SK-N-SH (cell line): Measurements from ENCODE around the gene FMO1. TPM values are rescaled to one million over a fixed set of nuclear protein-coding genes. Genes with fewer than 3 reads are reported as not detected.

Source experiments
- CTCF ChIA-PET: fragments of 300-600, 350-600 bp; formaldehyde crosslinking; extraction: SDS; loops from one replicate; lab custom pipeline; 2021; lab: Yijun Ruan, JAX
- POLR2A ChIA-PET: fragments of 350-600 bp; sonication (Branson Sonifier 250); formaldehyde crosslinking; extraction: SDS; loops from one replicate; lab custom pipeline; 2020; ENCODE audit warnings: antibody characterized with exemption, inconsistent platforms; lab: Yijun Ruan, JAX
- DNase-seq: peaks from one replicate; pipeline ENCODE4 v3.0.0; 2012
- H2AFZ ChIP-seq: fragments of 200-600 bp; sonication (generic); 2 replicates; pipeline ENCODE4 v1.8.1; 2016; ENCODE audit warnings: antibody characterized with exemption, mild to moderate bottlenecking, low read depth
- H3F3A ChIP-seq: fragments of 200-600 bp; sonication (generic); replicated peaks from 2 replicates; pipeline ENCODE3; 2016; ENCODE audit warnings: antibody characterized with exemption, mild to moderate bottlenecking; ENCODE audit not compliant: insufficient read depth
- H3K27ac ChIP-seq, 2 experiments: fragments of 200-500 bp in 1 of 2; fragments of 200-600 bp in 1 of 2; sonication (Bioruptor generic) in 1 of 2; sonication (generic), shearing (Covaris generic) in 1 of 2; 2 replicates each; pipeline versions ENCODE4 v1.5.1 to v1.6.1; 2014 to 2016; ENCODE audit warnings: low read depth in 2 of 2, inconsistent platforms in 1 of 2, low read length in 1 of 2, mild to moderate bottlenecking in 1 of 2, mixed read lengths in 1 of 2
- H3K27me3 ChIP-seq: fragments of 200-600 bp; sonication (generic), shearing (Covaris generic); 2 replicates; pipeline ENCODE4 v1.6.1; 2016; ENCODE audit warnings: mixed run types; ENCODE audit not compliant: insufficient read depth
- H3K36me3 ChIP-seq, 2 experiments: fragments of 200-500 bp in 1 of 2; fragments of 200-600 bp in 1 of 2; sonication (Bioruptor generic) in 1 of 2; sonication (generic) in 1 of 2; replicated peaks in 1 of 2; 2 replicates each; pipeline versions ENCODE3 to v1.5.1; 2014 to 2016; ENCODE audit warnings: low read length in 1 of 2, mild to moderate bottlenecking in 1 of 2; ENCODE audit not compliant: insufficient read depth in 2 of 2, control insufficient read depth in 1 of 2
- H3K4me1 ChIP-seq, 2 experiments: fragments of 200-500 bp in 1 of 2; fragments of 200-600 bp in 1 of 2; sonication (Bioruptor generic) in 1 of 2; sonication (generic), shearing (Covaris generic) in 1 of 2; 2 replicates each; pipeline versions ENCODE4 v1.5.1 to v1.6.1; 2014 to 2016; ENCODE audit warnings: low read depth in 1 of 2, low read length in 1 of 2, mixed run types in 1 of 2; ENCODE audit not compliant: insufficient read depth in 2 of 2, control insufficient read depth in 1 of 2
- H3K4me2 ChIP-seq: fragments of 200-600 bp; sonication (generic), shearing (Covaris generic); 2 replicates; pipeline ENCODE4 v1.6.1; 2017; ENCODE audit warnings: mixed run types
- H3K4me3 ChIP-seq, 2 experiments: fragments of 200-500 bp in 1 of 2; fragments of 200-600 bp in 1 of 2; sonication (Bioruptor generic) in 1 of 2; sonication (generic), shearing (Covaris generic) in 1 of 2; 2 replicates each; pipeline versions ENCODE4 v1.5.1 to v1.8.1; 2014 to 2016; ENCODE audit warnings: low read depth in 2 of 2, inconsistent platforms in 1 of 2, low read length in 1 of 2, mild to moderate bottlenecking in 1 of 2, mixed read lengths in 1 of 2, moderate library complexity in 1 of 2
- H3K79me2 ChIP-seq: fragments of 200-600 bp; sonication (generic); 2 replicates; pipeline ENCODE4 v1.8.1; 2017; ENCODE audit warnings: mild to moderate bottlenecking; ENCODE audit not compliant: insufficient read depth
- H3K9ac ChIP-seq: fragments of 200-600 bp; sonication (generic); 2 replicates; pipeline ENCODE4 v1.6.1; 2017; ENCODE audit warnings: mixed run types
- H3K9me2 ChIP-seq: fragments of 200-600 bp; sonication (generic); 2 replicates; pipeline ENCODE4 v1.6.1; 2017; ENCODE audit warnings: mixed run types
- H3K9me3 ChIP-seq: fragments of 200-600 bp; sonication (generic); 2 replicates; pipeline ENCODE4 v1.6.1; 2017; ENCODE audit warnings: mixed run types, mild to moderate bottlenecking, moderate library complexity
- H4K20me1 ChIP-seq: fragments of 200-600 bp; sonication (generic); 2 replicates; pipeline ENCODE4 v1.6.1; 2017; ENCODE audit warnings: mild to moderate bottlenecking, mixed run types; ENCODE audit not compliant: insufficient read depth
- EZH2phosphoT487 ChIP-seq: fragments of 200-600 bp; sonication (generic); IDR thresholded peaks from 2 replicates; pipeline ENCODE4 v1.6.1; 2017; ENCODE audit warnings: low read depth, mixed run types, mild to moderate bottlenecking, antibody characterized with exemption, moderate library complexity, borderline replicate concordance
- FOSL2 ChIP-seq: IDR thresholded peaks from 2 replicates; pipeline ENCODE4 v1.4.0; 2012; ENCODE audit warnings: low read depth, mild to moderate bottlenecking, moderate library complexity, borderline replicate concordance
- GABPA ChIP-seq: IDR thresholded peaks from 2 replicates; pipeline ENCODE4 v1.4.0; 2012; ENCODE audit warnings: low read depth, mild to moderate bottlenecking
- JUND ChIP-seq: IDR thresholded peaks from 2 replicates; pipeline ENCODE4 v1.4.0; 2012
- MEF2A ChIP-seq: IDR thresholded peaks from 2 replicates; pipeline ENCODE4 v1.4.0; 2012; ENCODE audit warnings: low read depth, borderline replicate concordance
- MXI1 ChIP-seq: IDR thresholded peaks from 2 replicates; pipeline ENCODE4 v1.6.1; 2012; ENCODE audit warnings: mild to moderate bottlenecking, low read depth, low read length, improper control_type of control experiment
- NRF1 ChIP-seq: IDR thresholded peaks from 2 replicates; pipeline ENCODE4 v1.6.1; 2012; ENCODE audit warnings: low read depth, mild to moderate bottlenecking, low read length
- RAD21 ChIP-seq: IDR thresholded peaks from 2 replicates; pipeline ENCODE4 v1.6.1; 2012; ENCODE audit warnings: mild to moderate bottlenecking, low read length
- RFX5 ChIP-seq: IDR thresholded peaks from 2 replicates; pipeline ENCODE4 v1.6.1; 2012; ENCODE audit warnings: mild to moderate bottlenecking, improper control_type of control experiment, low read length
- RXRA ChIP-seq: IDR thresholded peaks from 2 replicates; pipeline ENCODE4 v1.4.0; 2012; ENCODE audit warnings: low read depth, mild to moderate bottlenecking, borderline replicate concordance
- TAF1 ChIP-seq: IDR thresholded peaks from 2 replicates; pipeline ENCODE4 v1.6.1; 2012; ENCODE audit warnings: low read depth, mild to moderate bottlenecking, low read length, moderate library complexity, borderline replicate concordance
- USF2 ChIP-seq: fragments of 150-350 bp; IDR thresholded peaks from 2 replicates; pipeline ENCODE4 v1.6.1; 2017; ENCODE audit warnings: antibody characterized with exemption, low read length, low read depth, borderline replicate concordance
- ZBTB33 ChIP-seq: IDR thresholded peaks from 2 replicates; pipeline ENCODE4 v1.4.0; 2012; ENCODE audit warnings: low read depth, borderline replicate concordance
- WGBS: methylation state at CpG from one replicate; pipeline ENCODE4 v1.1.6; 2017; ENCODE audit warnings: low lambda C conversion rate; 5-methylcytosine and 5-hydroxymethylcytosine counted together
- polyA plus RNA-seq, 3 experiments: library from polyadenylated mRNA; depleted of rRNA; stranded (reverse); fragments of >200 nt; gene quantifications; 2 replicates each; pipeline ENCODE4 v1.2.3, GENCODE V29; 2012
- TF ChIP-seq, protein P1 (sequence below): IDR thresholded peaks from 2 replicates; pipeline ENCODE4; 2012
- TF ChIP-seq, protein P2 (sequence below): IDR thresholded peaks from 2 replicates; pipeline ENCODE4 v1.4.0; 2012; ENCODE audit warnings: low read depth
- TF ChIP-seq, protein P3 (sequence below): fragments of 150-350 bp; IDR thresholded peaks from 2 replicates; pipeline ENCODE4 v1.6.1; 2016; ENCODE audit warnings: mild to moderate bottlenecking, low read depth, low read length

FMO1 gene
- polyA plus RNA-seq, 1 of the 3 experiments (the other 2 are of a cell fraction) = not detected

DNA sequence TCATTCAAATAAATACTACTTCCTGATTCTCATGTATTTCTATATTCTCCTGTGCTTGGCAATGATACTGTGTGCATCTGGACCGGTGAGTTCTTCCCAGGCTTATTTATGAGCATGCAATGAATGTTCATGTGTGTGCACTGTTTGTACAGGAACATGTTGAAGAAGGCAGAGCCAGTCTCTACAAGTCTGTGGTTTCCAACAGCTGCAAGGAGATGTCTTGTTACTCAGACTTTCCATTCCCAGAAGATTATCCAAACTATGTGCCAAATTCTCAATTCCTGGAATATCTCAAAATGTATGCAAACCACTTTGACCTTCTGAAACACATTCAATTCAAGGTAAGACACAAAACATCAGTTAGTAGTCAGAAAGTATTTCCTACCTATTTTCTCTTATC, 19.1 kb downstream of the FMO1 start:
- Histone ChIP-seq H3K36me3 (peaks cover 0 to 3% of the 10 kb centered on the region in 2 experiments), H3K4me3 (no peak overlapping the region), H3K4me2 (no peak overlapping the region), H3K4me1 (no peaks in the 10 kb centered on the region), H3K79me2 (no peaks in the 10 kb centered on the region), H3K9me3 (no peaks in the 10 kb centered on the region), H4K20me1 (no peaks in the 10 kb centered on the region), H3K9me2 (no peaks in the 10 kb centered on the region), H3K27ac (no peak overlapping the region), H2AFZ (no peak overlapping the region), H3F3A (no peaks in the 10 kb centered on the region), H3K9ac (no peak overlapping the region), H3K27me3 (peaks cover 41% of the 10 kb centered on the region; the same call in 1 of the 2 replicates)
- CTCF ChIA-PET = no interaction called here
- 6% methylated on average over 1 of the region's 1 CpG for WGBS
- TF ChIP-seq, protein P1, sequence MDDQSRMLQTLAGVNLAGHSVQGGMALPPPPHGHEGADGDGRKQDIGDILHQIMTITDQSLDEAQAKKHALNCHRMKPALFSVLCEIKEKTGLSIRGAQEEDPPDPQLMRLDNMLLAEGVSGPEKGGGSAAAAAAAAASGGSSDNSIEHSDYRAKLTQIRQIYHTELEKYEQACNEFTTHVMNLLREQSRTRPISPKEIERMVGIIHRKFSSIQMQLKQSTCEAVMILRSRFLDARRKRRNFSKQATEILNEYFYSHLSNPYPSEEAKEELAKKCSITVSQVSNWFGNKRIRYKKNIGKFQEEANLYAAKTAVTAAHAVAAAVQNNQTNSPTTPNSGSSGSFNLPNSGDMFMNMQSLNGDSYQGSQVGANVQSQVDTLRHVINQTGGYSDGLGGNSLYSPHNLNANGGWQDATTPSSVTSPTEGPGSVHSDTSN = no peak
- TF ChIP-seq NRF1 = no peak
- DNase-seq = no peak
- POLR2A ChIA-PET = no interaction called here

DNA sequence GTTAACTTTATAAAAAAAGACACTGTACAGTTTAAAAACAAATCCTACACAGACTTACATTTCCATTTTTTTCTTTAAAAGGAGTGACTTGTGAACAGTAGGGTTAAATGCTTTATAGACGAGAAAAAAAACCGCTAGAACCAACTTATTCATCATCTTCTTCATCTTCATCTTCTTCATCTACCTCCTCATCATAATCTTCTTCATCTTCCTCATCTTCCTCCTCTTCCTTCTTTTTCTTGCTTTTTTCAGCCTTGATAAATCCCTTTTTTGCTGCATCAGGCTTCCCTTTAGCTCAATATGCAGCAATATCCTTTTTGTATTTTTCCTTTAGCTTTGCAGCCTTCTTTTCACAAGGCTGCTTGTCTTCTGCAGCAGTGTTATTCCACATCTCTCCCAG, 22.5 kb downstream of the FMO1 start:
- no peak for DNase-seq
- Histone ChIP-seq H3K9me2 (no peaks in the 10 kb centered on the region), H3K79me2 (no peaks in the 10 kb centered on the region), H3F3A (no peaks in the 10 kb centered on the region), H3K4me3 (no peak overlapping the region), H3K27me3 (peaks cover 18% of the 10 kb centered on the region; the same call in 1 of the 2 replicates), H3K4me2 (no peak overlapping the region), H2AFZ (no peak overlapping the region), H4K20me1 (no peaks in the 10 kb centered on the region), H3K4me1 (no peaks in the 10 kb centered on the region), H3K27ac (no peak overlapping the region), H3K9ac (no peak overlapping the region), H3K36me3 (no peaks in the 10 kb centered on the region), H3K9me3 (no peaks in the 10 kb centered on the region)
- WGBS = 2% methylated on average over 2 of the region's 2 CpGs
- CTCF ChIA-PET = no interaction called here
- POLR2A ChIA-PET = no interaction called here
- TF ChIP-seq ZBTB33 = no peak
- TF ChIP-seq EZH2phosphoT487 = no peak
- TF ChIP-seq, protein P1 = no peak
- no peak for TF ChIP-seq TAF1
- TF ChIP-seq, protein P2, sequence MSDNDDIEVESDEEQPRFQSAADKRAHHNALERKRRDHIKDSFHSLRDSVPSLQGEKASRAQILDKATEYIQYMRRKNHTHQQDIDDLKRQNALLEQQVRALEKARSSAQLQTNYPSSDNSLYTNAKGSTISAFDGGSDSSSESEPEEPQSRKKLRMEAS = no peak
- no peak for TF ChIP-seq RXRA
- TF ChIP-seq NRF1 = no peak
- TF ChIP-seq MEF2A = no peak
- TF ChIP-seq GABPA = no peak
- no peak for TF ChIP-seq USF2
- TF ChIP-seq MXI1 = no peak
- no peak for TF ChIP-seq JUND
- TF ChIP-seq RAD21 = no peak
- TF ChIP-seq FOSL2 = no peak
- TF ChIP-seq, protein P3, sequence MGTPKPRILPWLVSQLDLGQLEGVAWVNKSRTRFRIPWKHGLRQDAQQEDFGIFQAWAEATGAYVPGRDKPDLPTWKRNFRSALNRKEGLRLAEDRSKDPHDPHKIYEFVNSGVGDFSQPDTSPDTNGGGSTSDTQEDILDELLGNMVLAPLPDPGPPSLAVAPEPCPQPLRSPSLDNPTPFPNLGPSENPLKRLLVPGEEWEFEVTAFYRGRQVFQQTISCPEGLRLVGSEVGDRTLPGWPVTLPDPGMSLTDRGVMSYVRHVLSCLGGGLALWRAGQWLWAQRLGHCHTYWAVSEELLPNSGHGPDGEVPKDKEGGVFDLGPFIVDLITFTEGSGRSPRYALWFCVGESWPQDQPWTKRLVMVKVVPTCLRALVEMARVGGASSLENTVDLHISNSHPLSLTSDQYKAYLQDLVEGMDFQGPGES = no peak
- no peak for TF ChIP-seq RFX5
